HG03175 (cell line): Measurements from ENCODE around the gene RMDN2.

Experiments used
- ATAC-seq: cut with Tn5 transposase; IDR thresholded peaks from one replicate; pipeline ENCODE4 v1.9.1; 2021; ENCODE audit warnings: mild to moderate bottlenecking, moderate library complexity; ENCODE audit not compliant: unreplicated experiment

Gene RMDN2

DNA sequence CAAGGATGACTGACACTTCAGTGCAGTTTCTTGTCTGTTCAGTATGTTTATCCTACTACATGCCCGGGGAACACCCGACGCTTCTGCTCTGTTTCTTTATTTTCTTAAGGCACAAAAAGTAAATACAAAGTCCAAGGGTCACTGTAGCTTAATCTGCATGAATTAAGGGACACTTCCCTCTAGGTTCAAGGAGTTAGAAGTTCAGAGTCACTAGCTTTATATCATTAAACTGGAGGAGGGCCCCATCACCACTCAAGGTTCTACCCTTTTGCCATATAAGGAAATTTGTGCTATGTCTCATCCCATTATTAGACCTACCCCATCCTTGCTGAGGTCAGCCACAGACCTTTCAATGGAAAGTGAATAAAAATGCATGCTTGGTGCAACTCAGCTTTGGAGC, 27.6 kb upstream of the RMDN2 start:
- no peak for ATAC-seq

DNA sequence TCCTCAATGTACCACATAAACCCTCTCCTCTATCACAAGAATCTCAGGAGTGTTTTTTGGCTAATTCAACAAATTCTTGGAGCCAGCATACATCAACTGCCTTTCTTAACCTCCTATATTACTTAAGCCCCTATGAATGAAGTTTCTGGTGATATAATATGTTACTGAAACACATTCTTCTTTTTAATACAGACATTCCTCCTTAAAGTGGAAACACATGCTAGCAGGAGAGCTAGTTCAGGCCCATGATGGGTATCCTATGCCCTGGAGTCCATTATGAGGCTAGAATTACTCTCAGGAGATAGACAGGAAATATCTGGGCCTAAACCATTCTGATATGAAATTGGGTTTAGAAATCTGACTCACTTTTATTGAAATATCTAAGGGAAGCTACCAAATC, 26.6 kb upstream of the RMDN2 start:
- ATAC-seq, result no peak

DNA sequence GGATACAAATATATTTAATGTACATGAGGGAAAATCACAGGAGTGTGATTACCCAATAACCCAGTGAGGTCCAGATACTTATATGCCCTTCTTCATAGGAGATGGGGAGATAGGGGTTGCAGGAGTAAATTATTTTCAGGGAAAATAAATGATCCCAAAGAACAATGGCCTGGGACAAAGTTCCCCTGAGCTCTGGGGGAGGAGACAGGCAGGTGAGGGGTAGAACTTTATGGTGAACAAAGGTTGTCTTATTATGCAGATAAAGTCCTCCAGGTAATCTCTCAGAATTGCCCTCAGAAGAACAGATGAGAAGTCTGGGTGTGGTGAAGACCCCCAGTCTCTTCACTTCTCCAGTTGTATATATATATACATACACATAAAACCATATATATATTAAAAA, 22.1 kb upstream of the RMDN2 start:
- no peak for ATAC-seq

DNA sequence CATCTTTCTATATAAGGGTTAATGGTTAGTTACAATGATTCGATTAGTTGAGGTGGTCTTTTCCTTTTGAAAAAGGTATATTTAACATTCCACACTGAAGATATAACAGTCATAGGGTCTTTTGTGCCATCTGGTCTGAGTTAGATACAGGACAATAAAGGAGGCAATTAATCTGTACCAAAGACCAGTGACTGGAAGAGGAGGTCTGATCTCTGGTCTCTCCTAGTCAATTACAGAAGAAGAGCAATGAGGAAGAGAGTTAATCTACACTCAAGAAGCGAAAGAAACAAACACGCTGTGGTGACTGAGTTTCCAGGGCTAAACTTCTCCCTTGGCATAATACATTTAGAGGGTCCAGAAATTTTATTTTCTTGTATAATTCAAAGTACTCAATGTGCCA, 20.7 kb upstream of the RMDN2 start:
- ATAC-seq, result no peak

DNA sequence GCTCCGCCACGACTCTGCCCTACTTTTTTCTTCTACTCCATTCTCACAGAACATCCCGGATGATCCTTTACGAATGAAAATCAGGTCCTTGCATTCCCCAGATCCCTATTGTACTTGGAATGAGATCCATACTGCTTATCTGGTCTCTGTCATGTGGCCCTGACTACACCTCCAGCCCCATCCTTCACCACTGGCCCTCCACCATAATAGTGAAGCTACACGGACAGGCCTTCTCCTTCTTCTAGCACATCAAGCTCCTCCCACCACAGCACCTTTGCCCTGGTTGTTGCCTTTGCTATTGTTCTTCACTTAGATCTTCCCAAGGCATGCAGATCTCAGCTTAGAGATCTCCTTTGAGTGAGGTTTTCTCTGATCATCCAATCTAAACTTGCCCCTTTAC, 20.1 kb upstream of the RMDN2 start:
- ATAC-seq, result no peak

DNA sequence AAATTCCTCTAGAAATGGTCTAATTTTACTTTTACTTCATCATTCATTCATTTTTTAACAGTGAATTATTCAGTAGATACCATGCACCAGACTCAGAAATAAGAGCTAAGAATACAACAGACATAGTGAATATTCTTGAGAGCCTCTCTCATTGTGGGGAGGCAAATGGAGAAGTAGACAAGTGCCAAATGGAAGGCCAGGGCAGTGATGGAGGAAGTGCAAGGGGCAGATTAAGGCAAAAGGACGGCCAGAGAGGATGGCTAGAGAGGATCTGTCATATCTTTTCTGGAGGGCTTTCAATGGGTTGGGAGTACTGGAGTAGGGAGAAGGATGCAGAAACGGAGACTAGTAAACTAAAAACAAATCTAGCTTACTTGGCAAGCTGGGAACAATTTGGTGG, 19.0 kb upstream of the RMDN2 start:
- no peak for ATAC-seq

DNA sequence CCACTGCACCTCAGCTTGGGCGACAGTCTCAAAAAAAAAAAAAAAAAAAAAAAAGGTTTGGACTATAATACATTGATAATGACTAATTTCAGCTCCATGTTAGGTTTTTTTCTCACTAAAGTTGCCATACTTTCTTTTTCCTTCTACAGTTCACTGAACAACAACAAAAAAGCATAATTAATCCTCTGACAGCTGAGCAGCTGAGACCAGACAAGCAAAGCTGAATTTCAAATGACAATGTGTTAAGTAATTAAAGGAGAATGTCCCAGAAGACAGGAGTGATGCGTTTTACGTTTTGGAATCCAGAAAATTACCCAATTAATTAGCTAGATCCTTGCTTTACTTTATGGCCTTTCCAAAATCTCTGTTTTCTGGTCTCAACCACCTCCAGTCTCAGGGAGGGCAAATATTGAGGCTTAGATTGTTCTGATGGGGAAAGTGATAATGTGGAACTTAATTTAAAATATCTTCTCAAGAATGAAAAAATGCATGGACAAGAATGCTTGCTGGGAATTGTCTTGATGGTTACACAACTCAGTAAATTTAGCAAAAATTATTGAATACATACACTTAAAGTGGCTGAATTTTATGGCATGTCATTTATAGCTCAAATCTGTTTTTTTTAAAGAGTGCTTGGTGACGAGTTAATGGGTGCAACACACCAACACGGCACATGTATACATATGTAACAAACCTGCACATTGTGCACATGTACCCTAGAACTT, 17.4 kb upstream of the RMDN2 start:
- ATAC-seq, result no peak

DNA sequence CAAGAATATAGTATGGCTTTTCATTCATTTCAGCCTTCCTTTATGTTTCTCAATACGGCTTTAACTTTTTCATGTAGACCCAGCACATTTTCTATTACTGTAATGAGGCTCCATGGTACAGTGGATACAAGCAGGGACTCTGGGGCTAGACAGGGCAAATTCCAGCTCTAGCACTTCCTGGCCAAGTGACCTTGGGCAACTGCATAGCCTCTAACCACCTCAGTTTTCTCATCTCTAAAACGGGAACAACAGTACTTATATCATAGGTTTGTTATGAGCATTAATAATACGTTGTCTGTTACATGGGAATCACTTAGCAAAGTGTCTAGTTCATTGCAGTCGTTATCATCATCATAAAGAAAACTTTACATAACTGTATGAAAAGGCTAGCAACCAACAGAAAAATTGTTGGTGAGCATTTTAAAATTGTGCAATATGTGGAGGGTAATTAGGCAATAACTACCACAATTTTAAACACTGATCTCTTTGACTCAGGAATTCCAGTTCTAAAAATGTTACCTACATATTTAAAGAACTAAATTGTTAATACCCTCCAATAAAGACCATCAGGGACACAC, 13.7 kb upstream of the RMDN2 start:
- no peak for ATAC-seq

DNA sequence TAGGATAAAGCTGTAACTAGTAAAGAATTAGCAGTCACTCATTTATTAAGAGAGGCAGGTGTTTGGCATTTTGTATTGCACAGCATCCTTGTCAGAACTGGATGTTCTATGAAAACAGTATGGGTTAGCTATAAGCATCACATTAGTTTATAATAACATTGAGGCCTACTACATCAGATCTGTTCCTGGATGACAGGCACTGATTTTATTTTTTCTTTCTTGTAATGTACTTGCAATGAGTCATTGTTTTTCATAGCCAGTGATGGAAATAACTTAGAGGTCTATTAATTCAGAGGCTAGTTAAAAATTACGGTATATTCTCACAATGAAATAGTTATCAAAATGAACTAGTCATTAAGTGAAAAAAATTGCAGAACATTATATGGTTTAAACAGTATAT, 13.0 kb upstream of the RMDN2 start:
- no peak for ATAC-seq

DNA sequence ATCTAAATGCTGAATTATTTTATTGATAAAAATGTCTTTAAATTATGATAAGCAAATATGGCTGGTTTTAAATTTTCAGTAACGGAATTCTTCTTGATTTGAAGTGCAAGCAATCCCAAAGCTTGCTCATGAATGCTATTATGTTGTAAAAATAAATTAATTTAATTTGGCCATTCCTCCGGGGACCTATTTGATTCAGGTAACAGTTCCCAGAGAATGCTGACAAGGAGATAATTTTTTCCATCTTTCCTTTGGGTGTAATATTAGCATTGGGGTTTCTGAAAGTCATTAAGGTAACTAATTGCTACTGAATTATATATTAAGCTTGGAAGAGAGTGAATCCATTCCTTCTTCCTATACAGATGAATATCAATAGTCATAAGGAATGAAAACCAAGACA, 12.5 kb upstream of the RMDN2 start:
- no peak for ATAC-seq

DNA sequence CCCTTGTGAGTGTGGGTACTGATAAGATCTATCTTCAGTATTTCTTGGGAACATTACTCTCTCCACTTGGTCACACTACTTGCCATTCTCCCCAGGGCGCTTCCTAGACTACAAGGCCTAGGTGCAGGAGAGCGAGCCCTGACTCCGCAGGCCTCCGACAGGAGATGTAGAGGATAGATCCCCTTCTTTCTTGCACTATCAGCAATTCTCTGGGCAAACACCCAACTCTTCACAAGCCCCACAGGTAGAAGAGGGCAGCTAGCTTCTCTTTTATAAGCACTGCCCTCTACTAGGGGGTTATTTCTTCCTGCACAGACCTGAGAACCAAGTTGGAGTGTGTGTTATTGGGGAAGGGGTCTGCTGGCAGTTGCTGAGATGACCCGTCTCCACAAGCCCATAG, 10.7 kb upstream of the RMDN2 start:
- ATAC-seq, result no peak

DNA sequence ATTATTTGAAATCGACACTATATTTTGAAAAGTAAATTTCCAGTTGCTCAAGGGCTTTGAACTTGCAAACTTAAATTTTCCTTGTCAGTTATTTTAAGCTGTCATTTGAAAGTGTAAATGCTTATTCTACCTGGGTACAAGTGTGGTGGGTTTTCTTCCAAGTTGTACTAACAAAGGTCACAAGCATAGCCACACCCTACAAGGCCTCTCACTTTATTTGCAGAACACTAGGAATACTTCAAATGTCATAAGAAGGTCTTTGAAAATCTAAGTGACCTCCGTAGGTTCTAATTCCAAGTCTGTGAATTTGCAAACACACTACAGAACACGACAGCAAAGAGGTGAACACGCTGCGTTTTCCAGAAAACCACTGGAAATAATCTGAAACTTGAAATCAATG, 9.3 kb upstream of the RMDN2 start:
- ATAC-seq, result no peak

DNA sequence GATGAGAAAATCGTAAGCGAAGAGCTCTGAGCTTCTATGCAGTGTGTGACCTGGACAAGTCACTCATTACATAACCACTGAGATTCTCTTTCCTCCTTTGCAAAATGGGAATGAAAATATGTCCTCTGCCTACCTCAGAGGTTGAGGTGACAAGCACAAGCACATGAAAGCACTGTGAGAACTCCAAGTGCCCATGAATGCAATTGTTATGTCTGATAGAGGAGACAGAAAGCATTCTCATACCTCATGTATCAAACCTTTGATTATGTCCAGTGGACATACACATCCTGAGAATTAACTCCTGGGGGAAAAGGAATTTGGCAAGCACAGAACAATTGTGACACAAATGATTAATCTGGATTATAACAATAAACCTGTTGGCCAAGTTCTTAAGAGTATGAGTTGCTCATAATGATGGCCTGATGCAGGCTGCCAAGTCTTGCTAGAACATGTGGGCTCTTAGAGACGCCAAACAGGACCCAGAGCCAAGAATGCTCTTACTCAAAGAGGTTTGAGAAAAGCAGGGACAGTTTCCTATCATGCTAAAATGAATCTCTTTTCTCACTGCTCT, 8.5 kb upstream of the RMDN2 start:
- no peak for ATAC-seq

DNA sequence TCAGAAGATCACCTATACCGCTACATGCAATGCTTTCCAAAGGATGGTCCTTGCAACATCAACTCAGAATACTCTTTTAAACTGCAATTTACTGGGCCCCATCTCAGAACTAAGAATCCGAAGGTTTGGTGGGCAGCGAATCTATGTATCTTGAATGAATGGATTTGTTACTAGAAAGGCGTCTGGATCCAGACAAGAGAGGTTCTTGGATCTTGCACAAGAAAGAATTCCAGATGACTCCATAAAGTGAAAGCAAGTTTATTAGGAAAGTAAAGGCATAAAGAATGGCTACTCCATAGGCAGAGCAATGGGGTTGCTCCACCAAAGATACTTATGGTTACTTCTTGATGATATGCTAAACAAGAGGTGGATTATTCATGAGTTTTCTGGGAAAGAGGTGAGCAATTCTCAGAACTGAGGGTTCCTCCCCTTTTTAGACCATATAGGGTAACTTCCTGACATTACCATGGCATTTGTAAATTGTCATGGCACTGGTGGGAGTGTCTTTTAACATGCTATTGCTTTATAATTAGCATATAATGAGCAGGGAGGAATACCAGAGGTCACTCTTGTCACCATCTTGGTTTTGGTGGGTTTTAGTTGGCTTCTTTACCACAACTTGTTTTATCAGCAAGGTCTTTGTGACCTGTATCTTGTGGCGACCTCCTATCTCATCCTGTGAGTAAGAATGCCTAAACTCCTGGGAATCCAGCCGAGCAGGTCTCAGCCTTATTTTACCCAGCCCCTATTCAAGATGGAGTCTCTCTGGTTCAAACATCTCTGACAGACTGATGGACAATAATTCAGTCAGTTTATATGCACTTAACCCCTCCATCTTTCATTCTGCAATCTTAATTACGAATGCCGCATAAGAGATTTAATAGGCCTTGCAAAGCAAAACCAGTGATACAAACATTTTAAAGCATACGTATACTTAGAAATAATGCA, 7.5 kb upstream of the RMDN2 start:
- no peak for ATAC-seq

DNA sequence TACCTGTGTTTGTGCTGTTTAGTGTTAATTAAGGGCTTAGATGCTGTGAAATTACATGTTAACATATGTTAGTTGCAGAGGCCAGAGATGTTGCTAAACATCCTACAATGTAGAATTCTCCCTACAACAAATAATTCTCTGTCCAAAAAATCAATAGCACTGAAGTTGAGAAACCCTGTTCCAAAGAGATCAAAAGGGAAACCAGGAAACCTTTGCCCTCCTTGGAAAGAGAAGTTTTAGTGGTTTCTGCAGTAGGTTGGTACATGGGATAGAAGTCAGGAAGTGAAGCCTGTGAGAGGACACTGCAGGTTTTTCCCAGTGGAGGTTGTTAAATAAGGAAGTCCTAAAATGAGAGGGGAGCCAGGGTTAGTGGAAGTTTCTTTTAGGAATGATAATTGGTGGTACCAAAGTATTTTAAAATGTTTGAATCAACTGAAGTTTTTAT, 6.3 kb upstream of the RMDN2 start:
- ATAC-seq, result no peak

DNA sequence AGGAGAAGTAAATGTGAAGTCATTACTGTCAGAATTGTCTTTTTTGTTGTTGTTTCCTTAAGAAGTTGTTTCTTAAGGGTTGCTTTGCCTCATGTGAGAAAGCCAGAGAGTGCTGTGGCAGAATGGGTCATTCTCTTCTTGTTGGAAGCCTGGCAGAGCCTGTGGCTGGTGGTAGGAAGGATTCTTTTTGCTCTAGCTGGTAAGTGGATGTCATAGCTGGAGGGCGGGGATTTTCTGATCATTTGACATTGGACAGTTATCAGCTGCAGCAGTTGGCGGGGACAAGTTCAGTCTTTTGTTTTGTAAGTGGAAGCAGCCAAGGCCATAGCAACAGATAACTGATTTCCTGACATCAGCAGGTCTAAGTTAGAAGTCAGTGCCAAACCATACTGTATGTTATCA, 5.5 kb upstream of the RMDN2 start:
- no peak for ATAC-seq

DNA sequence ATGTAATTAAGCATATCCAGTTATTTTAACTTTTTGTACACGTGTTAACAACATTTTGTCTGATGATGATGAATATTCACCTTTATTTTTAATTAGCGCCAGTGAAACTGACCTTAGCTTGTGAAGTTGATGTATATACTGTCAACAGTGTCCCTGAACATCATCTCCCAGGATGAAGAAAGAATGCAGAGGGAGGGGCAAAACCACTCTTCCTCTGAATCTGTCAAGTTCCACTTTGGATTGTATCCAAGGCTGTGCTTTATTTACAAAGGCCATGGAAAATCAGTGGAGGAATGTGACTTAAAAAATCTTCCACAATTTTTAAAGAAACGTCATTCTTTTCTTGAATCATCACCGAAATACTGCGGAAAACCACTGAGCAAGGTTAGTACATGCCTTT, 4.5 kb upstream of the RMDN2 start:
- no peak for ATAC-seq

DNA sequence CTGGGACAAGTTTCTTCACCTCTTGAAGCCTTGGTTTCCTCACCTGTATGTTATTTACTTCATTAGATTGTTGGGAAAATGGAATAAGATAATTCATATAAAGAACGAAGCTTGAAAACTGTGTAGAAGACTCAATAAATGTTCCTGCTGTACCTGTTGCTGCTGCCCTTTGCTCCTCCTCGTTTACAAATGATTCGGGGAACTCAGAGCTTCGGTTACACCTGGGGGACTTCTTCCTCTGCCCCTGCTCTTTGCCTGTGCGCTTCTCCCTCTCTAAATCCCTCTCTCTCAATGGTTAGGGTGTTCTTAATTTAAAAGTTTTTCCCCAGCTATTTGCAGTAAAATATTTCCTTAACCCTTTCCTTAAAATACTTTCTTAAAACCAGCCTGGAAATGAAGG, 3.3 kb upstream of the RMDN2 start:
- ATAC-seq, result no peak

DNA sequence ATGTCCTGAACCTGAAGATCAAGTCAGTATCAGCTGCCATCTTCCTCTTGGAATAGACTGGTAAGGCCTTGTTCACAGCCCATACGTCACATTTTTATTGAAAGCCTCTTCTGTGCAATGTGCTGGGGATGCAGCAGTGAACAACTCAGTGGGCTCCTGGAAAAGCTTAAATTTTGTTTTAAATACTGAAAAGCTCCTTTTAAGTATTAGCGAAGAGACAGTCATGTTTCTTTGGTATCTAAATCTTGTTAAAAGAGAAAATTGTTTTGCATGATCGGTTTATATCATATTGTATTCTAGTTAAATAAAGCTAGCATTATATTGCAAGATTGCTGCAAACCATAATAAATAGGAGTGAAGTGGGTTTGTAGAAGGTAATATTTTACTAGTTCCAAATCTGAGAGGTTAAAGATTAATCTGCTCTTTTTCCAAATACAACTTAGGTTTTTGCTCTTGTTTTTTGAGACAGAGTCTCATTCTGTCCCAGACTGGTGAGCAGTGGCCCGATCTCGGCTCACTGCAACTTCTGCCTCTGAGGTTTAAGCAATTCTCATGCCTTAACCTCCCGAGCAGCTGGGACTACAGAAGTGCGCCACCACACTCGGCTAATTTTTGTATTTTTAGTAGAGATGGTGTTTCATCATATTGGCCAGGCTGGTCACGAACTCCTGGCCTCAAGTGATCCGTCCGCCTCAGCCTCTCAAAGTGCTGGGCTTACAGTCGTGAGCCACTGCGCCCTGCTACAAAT, 1.6 kb upstream of the RMDN2 start:
- ATAC-seq, result no peak

DNA sequence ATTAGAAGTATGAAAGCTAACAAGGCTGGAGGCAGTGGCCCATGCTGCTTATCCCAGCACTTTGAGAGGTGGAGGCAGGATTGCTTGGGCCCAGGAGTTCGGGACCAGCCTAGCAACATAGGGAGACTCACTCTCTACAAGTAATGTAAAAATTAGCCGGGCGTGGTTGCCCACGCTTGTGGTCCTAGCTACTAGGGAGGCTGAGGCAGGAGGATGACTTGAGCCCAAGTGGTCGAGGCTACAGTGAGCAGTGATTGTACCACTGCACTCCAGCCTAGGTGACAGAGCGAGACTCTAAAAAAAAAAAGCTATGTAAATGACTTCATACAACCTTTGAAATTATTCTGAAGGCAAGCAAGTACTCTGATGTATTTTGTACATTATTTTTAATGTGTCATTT, 1.5 kb downstream of the RMDN2 start:
- no peak for ATAC-seq

DNA sequence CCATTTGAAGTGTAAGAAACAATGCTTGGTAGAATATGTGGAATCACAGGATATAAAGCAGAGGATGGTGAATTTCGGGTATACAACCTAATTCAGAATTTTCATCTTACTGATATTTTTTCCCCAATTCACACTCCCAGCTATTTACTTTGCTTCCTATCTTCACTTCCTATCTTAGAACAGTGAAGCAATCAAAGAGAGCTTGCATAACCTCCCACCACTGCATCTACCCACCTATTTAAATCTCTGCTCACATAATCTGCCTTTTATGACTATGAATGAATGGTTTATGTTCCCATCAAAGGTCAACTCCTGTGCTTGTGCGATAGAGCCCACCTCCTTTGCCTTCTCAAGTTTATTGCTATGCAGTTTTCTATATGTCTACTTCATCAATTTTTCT, 3.3 kb downstream of the RMDN2 start:
- ATAC-seq, result no peak
